CD4-positive, alpha-beta T cell (primary cell): ENCODE measurements around the gene MT1G. TPM values are rescaled to one million over a fixed set of nuclear protein-coding genes. Genes with fewer than 3 reads are reported as not detected.

ENCODE experiments used
- ATAC-seq: fragments of 200-7000 bp; cut with Tn5 transposase; one replicate; pipeline ENCODE4 v1.10.0; 2022; ENCODE audit warnings: mild to moderate bottlenecking; ENCODE audit not compliant: poor library complexity
- CTCF ChIA-PET: fragments of 350-600 bp; sonication (Branson Sonifier 250); formaldehyde crosslinking; loops from one replicate; lab custom pipeline; 2021; ENCODE audit warnings: antibody characterized with exemption, inconsistent platforms; lab: Charles Lee
- POLR2A ChIA-PET: fragments of 350-600 bp; sonication (Branson Sonifier 250); formaldehyde crosslinking; loops from one replicate; lab custom pipeline; 2021; ENCODE audit warnings: antibody characterized with exemption, inconsistent platforms; lab: Charles Lee
- DNase-seq, 14 experiments: peaks; one replicate each; pipeline ENCODE4 v3.0.0-alpha.2; 2013 to 2020; ENCODE audit warnings: mixed read lengths in 2 of 14
- H3K27ac ChIP-seq, 2 donors: one replicate each; pipeline versions ENCODE4 v1.5.1 to v1.7.0; 2013; ENCODE audit warnings: low read length in 2 of 2, low read depth in 1 of 2, mild to moderate bottlenecking in 1 of 2
- H3K27me3 ChIP-seq, 2 experiments: 1 replicate in 1 of 2; 2 replicates in 1 of 2; pipeline versions ENCODE4 v1.6.1 to v1.7.0; 2013; ENCODE audit warnings: low read length in 2 of 2, control low read depth in 1 of 2, mild to moderate bottlenecking in 1 of 2, moderate library complexity in 1 of 2; ENCODE audit not compliant: insufficient read depth in 2 of 2, control insufficient read depth in 1 of 2
- H3K36me3 ChIP-seq: one replicate; pipeline ENCODE4 v1.6.1; 2013; ENCODE audit warnings: low read length, control low read depth; ENCODE audit not compliant: insufficient read depth
- H3K4me1 ChIP-seq: one replicate; pipeline ENCODE4 v1.6.1; 2013; ENCODE audit warnings: low read length, control low read depth; ENCODE audit not compliant: insufficient read depth
- H3K4me3 ChIP-seq: one replicate; pipeline ENCODE4 v1.5.1; 2013; ENCODE audit warnings: mild to moderate bottlenecking, low read length, moderate library complexity
- H3K9me3 ChIP-seq, 2 experiments: 1 replicate in 1 of 2; 2 replicates in 1 of 2; pipeline versions ENCODE4 v1.6.1 to v1.7.0; 2013; ENCODE audit warnings: low read length in 2 of 2, mild to moderate bottlenecking in 2 of 2, control low read depth in 1 of 2, moderate library complexity in 1 of 2; ENCODE audit not compliant: control insufficient read depth in 1 of 2, insufficient read depth in 1 of 2
- H3K27ac Mint-ChIP-seq: one replicate; pipeline ENCODE4 v1.8.0; 2020; ENCODE audit warnings: mixed read lengths
- H3K27me3 Mint-ChIP-seq: one replicate; pipeline ENCODE4 v1.8.0; 2021; ENCODE audit warnings: mixed read lengths
- H3K36me3 Mint-ChIP-seq: one replicate; pipeline ENCODE4 v1.8.0; 2021; ENCODE audit warnings: low read depth, mixed read lengths
- H3K4me1 Mint-ChIP-seq: one replicate; pipeline ENCODE4 v1.8.0; 2021; ENCODE audit warnings: low read depth, mixed read lengths
- H3K4me3 Mint-ChIP-seq: one replicate; pipeline ENCODE4 v1.8.0; 2020; ENCODE audit warnings: mild to moderate bottlenecking, mixed read lengths
- H3K9me3 Mint-ChIP-seq: one replicate; pipeline ENCODE4 v1.8.0; 2020; ENCODE audit warnings: mixed read lengths
- intact Hi-C, 2 experiments: fragments of 100-400 bp; cut with DNase I in 1 of 2; cut with micrococcal nuclease in 1 of 2; formaldehyde crosslinking; loops; one replicate each; pipeline versions ENCODE4 v1.15.1 to v1.9.0; 2023 to 2025; cut with DNase I, micrococcal nuclease
- total RNA-seq, 174 experiments: library from RNA in 2 of 174; stranded (reverse) in 2 of 174; gene quantifications; one replicate each; pipeline ENCODE4 v1.2.3 and lab custom pipeline; 2021 to 2026
- TF ChIP-seq, protein P1 (sequence below): fragments of 200-600 bp; IDR thresholded peaks from one replicate; pipeline ENCODE4 v1.8.0; 2022; ENCODE audit warnings: antibody characterized with exemption, mild to moderate bottlenecking

Gene MT1G
- total RNA-seq, 2 experiments from 2014 or later, result not detected

DNA sequence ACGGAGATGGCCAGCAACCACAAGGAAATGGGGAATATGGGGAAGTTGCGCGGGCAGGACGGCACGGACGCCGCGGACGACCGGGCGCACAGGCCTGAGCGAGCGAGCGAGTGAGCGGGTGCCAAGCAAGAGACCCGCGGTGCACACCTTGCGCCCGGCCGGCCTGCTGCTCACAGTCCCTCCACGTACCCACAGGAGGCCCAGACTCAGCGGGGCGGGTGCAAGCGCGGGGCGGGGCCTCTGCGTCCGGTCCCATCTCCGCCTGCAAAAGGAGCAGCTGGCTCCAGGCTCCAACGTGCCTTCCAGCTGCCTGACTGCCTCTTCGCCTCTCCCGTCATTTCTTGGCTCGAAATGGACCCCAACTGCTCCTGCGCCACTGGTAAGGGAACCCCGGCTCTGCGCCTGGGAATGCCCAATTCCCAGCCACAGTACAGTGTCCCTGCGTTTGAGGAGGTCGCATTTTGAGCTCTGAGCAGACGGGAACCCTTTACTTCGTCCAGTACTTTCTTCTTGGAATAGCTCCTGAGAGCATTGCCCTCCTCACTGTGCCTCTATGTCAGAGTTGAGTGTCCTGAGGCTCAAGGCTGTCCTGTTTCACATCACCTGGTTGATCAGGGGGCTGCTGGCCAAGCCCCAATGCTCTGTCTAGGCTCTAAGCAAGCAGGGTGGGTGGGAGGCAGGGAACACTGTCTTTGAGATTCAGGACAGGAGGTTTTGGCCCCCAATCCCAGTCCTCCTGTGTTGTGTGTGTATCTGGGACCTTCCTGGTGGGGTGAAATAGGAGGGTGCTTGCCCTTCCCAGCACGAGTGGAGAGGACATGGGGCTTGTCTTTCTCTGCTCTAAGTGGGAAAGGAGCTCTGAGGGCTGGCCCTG lies 50.4 kb downstream of the MT1G start:
- ATAC-seq, result peak; percentile 98
- DNase-seq, result peak in 10 of 14 experiments; percentile 23 to 75 (median 51)
- no peaks in the 10 kb centered on the region for H3K9me3 Mint-ChIP-seq
- H3K27ac ChIP-seq, result no peak overlapping the region
- ChIA-PET CTCF (interaction anchor here (1.2 kb wide), 1 partner anchor 19 kb away, joined by 3 read pairs; no protein-coding TSS in a partner anchor), POLR2A (interaction anchor here (1.4 kb wide), 1 partner anchor 9 kb away, joined by 7 read pairs; the partner anchor contains the start of gene MT2A)
- TF ChIP-seq, protein P1, sequence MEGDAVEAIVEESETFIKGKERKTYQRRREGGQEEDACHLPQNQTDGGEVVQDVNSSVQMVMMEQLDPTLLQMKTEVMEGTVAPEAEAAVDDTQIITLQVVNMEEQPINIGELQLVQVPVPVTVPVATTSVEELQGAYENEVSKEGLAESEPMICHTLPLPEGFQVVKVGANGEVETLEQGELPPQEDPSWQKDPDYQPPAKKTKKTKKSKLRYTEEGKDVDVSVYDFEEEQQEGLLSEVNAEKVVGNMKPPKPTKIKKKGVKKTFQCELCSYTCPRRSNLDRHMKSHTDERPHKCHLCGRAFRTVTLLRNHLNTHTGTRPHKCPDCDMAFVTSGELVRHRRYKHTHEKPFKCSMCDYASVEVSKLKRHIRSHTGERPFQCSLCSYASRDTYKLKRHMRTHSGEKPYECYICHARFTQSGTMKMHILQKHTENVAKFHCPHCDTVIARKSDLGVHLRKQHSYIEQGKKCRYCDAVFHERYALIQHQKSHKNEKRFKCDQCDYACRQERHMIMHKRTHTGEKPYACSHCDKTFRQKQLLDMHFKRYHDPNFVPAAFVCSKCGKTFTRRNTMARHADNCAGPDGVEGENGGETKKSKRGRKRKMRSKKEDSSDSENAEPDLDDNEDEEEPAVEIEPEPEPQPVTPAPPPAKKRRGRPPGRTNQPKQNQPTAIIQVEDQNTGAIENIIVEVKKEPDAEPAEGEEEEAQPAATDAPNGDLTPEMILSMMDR, result no peak
- intact Hi-C loops, result no loop called here
- H3K4me3 Mint-ChIP-seq, result peak overlapping the region; percentile 56
- no peaks in the 10 kb centered on the region for H3K36me3 ChIP-seq
- H3K27ac Mint-ChIP-seq, result no peak overlapping the region
- no peaks in the 10 kb centered on the region for H3K36me3 Mint-ChIP-seq
- no peaks in the 10 kb centered on the region for H3K9me3 ChIP-seq
- peaks cover 7 to 8% of the 10 kb centered on the region in 2 experiments for H3K27me3 ChIP-seq
- H3K4me3 ChIP-seq, result peak overlapping the region; percentile 31
- H3K4me1 Mint-ChIP-seq, result peaks cover 5% of the 10 kb centered on the region
- H3K4me1 ChIP-seq, result peaks cover 14% of the 10 kb centered on the region
- H3K27me3 Mint-ChIP-seq, result peaks cover 13% of the 10 kb centered on the region

Other genes starting within 250 kb of the MT1G start
- gene AMFR, start 242.5 kb downstream of the MT1G start, total RNA-seq, result 10 to 100 TPM; 79.2 to 83.8 TPM
- 10 to 100 TPM; 89.6 to 96.6 TPM for gene NUDT21, start 216.7 kb downstream of the MT1G start, total RNA-seq
- 10 to 100 TPM; 14.6 to 14.8 TPM for gene OGFOD1, start 216.5 kb downstream of the MT1G start, total RNA-seq
- 10 to 100 TPM; 69.6 to 72.8 TPM for gene BBS2, start 148.0 kb downstream of the MT1G start, total RNA-seq
- gene MT4, start 103.0 kb downstream of the MT1G start, total RNA-seq, result not detected
- gene MT3, start 78.5 kb downstream of the MT1G start, total RNA-seq, result under 1 TPM in 1 of 2 experiments, not detected in 1; 0.50 TPM
- gene MT2A, start 59.5 kb downstream of the MT1G start, total RNA-seq, result 10 to 100 TPM; 47.1 to 50.8 TPM
- 1 to 10 TPM; 2.5 to 2.9 TPM for gene MT1E, start 42.3 kb downstream of the MT1G start, total RNA-seq
- gene MT1M, start 35.4 kb downstream of the MT1G start, total RNA-seq, result not detected
- gene MT1A, start 29.4 kb downstream of the MT1G start, total RNA-seq, result not detected
- not detected for gene MT1B, start 16.2 kb downstream of the MT1G start, total RNA-seq
- 1 to 10 TPM; 2.3 to 2.7 TPM for gene MT1F, start 10.1 kb downstream of the MT1G start, total RNA-seq
- not detected for gene MT1H, start 1.7 kb upstream of the MT1G start, total RNA-seq
- gene MT1X, start 14.4 kb upstream of the MT1G start, total RNA-seq, result 10 to 100 TPM; 10.9 to 14.1 TPM
- 10 to 100 TPM; 45.6 to 47.2 TPM for gene NUP93, start 62.1 kb upstream of the MT1G start, total RNA-seq
- gene SLC12A3, start 197.1 kb upstream of the MT1G start, total RNA-seq, result not detected